ENCODE data around the gene ARIH1. TPM values are rescaled to one million over a fixed set of nuclear protein-coding genes. Genes with fewer than 3 reads are reported as not detected.

The ARIH1 gene
- total and polyA plus RNA-seq, 4 experiments from 2014 or later, result 10.5 to 210 (median 120) TPM

DNA sequence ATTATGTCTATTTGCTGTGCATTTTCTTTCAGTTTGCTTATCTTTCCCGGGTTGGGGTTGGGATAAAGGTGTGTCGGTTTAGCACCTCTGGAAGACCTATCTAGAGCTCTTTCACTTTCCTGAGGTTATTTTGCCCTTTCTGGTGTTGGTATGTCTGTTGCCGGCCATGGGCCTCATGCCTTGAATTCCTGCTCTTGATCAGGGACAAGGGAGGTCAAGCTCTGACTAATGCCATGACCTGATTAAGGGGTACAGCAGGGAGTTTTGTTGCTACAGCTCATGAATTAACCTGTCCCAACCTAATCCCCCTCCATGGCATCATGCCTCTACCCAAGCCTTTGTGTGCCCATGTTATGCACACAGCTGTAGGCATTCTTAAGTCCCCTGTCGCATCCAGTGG, 109.9 kb downstream of the ARIH1 start:
- no peak overlapping the region for H3K4me3 Mint-ChIP-seq
- CTCF ChIA-PET (ENCODE audit: partially characterized antibody), result interaction anchor here (3.7 kb wide), 1 partner anchor 15 kb away, joined by 18 read pairs; no protein-coding TSS in a partner anchor
- no peak overlapping the region for H3K4me3 ChIP-seq (ENCODE audit: low read length in 2 of 2)
- no peaks in the 10 kb centered on the region for H3K27me3 Mint-ChIP-seq
- POLR2A ChIA-PET (ENCODE audit: partially characterized antibody), result no interaction called here
- no peaks in the 10 kb centered on the region for H3K4me1 ChIP-seq (ENCODE audit: insufficient read depth, low read length)
- H3K27me3 ChIP-seq (ENCODE audit: insufficient read depth, low read length), result no peaks in the 10 kb centered on the region
- intact Hi-C loops (cut with micrococcal nuclease), result no loop called here
- H3K9me3 Mint-ChIP-seq, result peaks cover 0 to 3% (median 0%) of the 10 kb centered on the region in 8 donors
- H3K27ac Mint-ChIP-seq, result peak overlapping the region in 2 of 7 donors; percentile 59 to 60
- peaks cover 0 to 11% (median 2%) of the 10 kb centered on the region in 4 donors for H3K4me1 Mint-ChIP-seq
- DNase-seq, result no peak
- H3K36me3 ChIP-seq (ENCODE audit: insufficient read depth, low read length), result peaks cover 38% of the 10 kb centered on the region
- no peak overlapping the region for H3K27ac ChIP-seq (ENCODE audit: low read depth, low read length)
- no peaks in the 10 kb centered on the region for H3K9me3 ChIP-seq (ENCODE audit: control insufficient read depth in 1 of 2, low read length in 2 of 2)
- peaks cover 46 to 76% of the 10 kb centered on the region in 2 donors for H3K36me3 Mint-ChIP-seq

DNA sequence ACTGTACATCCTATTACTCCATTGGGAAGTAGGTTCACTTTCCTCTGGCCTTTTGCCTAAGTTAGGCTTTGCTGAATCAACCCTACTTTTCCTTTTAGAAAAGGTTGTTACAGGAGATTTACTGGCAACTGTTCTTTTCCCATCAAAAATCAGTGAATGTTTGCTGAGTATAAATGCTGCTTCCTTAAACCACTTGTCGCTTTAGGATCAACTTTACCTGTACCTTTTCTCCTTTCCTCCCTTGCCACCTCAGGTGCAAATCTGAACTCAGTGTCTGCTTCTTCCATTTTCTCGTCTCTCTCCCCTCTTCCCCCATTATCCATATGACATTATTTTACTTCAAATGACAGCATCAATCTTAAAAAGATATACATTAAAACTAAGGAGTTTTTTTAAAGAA, 110.9 kb downstream of the ARIH1 start:
- no peak for DNase-seq
- peaks cover 38 to 69% of the 10 kb centered on the region in 2 donors for H3K36me3 Mint-ChIP-seq
- peaks cover 38% of the 10 kb centered on the region for H3K36me3 ChIP-seq (ENCODE audit: insufficient read depth, low read length)
- intact Hi-C loops (cut with micrococcal nuclease), result no loop called here
- POLR2A ChIA-PET (ENCODE audit: partially characterized antibody), result no interaction called here
- no peaks in the 10 kb centered on the region for H3K9me3 Mint-ChIP-seq
- CTCF ChIA-PET (ENCODE audit: partially characterized antibody), result no interaction called here
- no peak overlapping the region for H3K4me3 ChIP-seq (ENCODE audit: low read length in 2 of 2)
- H3K4me1 ChIP-seq (ENCODE audit: insufficient read depth, low read length), result no peaks in the 10 kb centered on the region
- no peaks in the 10 kb centered on the region for H3K27me3 Mint-ChIP-seq
- H3K27ac ChIP-seq (ENCODE audit: low read depth, low read length), result no peak overlapping the region
- H3K4me3 Mint-ChIP-seq, result no peak overlapping the region
- H3K9me3 ChIP-seq (ENCODE audit: control insufficient read depth in 1 of 2, low read length in 2 of 2), result no peaks in the 10 kb centered on the region
- H3K27me3 ChIP-seq (ENCODE audit: insufficient read depth, low read length), result no peaks in the 10 kb centered on the region
- peak overlapping the region in 1 of 7 donors; percentile 21 for H3K27ac Mint-ChIP-seq
- peaks cover 0 to 11% (median 2%) of the 10 kb centered on the region in 4 donors for H3K4me1 Mint-ChIP-seq

DNA sequence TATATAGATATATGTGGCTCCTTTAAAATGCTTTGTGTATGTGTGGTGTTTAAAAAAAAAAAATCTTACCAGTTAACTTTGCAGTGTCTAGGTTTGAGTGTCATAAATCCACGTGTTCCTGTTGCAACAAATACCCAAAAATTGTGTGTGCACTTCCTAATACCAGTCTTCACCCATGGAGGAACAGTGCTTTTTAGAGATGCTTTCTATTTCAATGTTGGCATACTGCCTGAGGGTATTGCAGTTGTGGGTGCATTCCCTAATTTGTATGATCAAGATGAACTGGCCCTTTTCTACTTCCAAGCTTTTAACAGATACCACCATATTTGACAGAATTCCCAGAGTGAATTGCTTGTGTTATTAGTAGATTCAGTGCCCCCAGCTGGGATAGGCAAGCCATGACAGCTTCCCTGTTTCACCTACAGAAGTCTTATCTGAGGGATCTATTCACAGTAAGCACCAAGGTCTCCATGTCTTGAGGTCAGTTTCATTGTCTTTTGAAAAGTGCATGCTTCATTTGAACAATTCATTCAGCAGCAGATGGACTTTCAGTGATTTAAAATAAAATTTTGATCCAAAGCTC, 111.4 kb downstream of the ARIH1 start:
- Mint-ChIP-seq H3K9me3 (no peaks in the 10 kb centered on the region), H3K4me3 (no peak overlapping the region), H3K27me3 (no peaks in the 10 kb centered on the region), H3K4me1 (peaks cover 0 to 11% (median 2%) of the 10 kb centered on the region in 4 donors), H3K27ac (peak overlapping the region in 2 of 7 donors; percentile 21), H3K36me3 (peaks cover 35 to 64% of the 10 kb centered on the region in 2 donors)
- CTCF ChIA-PET (ENCODE audit: partially characterized antibody), result interaction anchor here (1.3 kb wide), 1 partner anchor 14 kb away, joined by 4 read pairs; no protein-coding TSS in a partner anchor
- H3K27me3 ChIP-seq (ENCODE audit: insufficient read depth, low read length), result no peaks in the 10 kb centered on the region
- peaks cover 37% of the 10 kb centered on the region for H3K36me3 ChIP-seq (ENCODE audit: insufficient read depth, low read length)
- H3K9me3 ChIP-seq (ENCODE audit: control insufficient read depth in 1 of 2, low read length in 2 of 2), result no peaks in the 10 kb centered on the region
- no peak overlapping the region for H3K4me3 ChIP-seq (ENCODE audit: low read length in 2 of 2)
- H3K4me1 ChIP-seq (ENCODE audit: insufficient read depth, low read length), result no peaks in the 10 kb centered on the region
- DNase-seq, result no peak
- intact Hi-C loops (cut with micrococcal nuclease), result no loop called here
- POLR2A ChIA-PET (ENCODE audit: partially characterized antibody), result no interaction called here
- no peak overlapping the region for H3K27ac ChIP-seq (ENCODE audit: low read depth, low read length)

DNA sequence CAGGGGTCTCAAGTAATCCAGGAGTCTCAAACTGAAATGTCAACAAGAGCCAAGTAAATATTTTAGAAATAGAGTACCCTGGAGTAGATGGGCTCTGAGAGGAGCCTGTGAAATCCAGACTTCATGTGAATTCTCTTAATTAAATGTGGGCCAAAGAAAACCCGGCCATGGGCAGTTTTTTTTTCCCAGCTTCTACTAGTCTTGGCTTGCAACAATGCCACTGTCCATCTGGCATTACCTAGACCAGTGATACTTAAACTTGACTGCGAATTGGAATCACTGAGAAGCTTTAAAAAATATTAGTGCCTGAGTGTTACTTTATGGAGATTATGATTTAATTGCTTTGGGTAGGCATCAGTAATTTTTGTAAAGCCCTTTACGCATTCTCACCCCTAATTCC, 114.0 kb downstream of the ARIH1 start:
- Histone ChIP-seq H3K9me3 (ENCODE audit: control insufficient read depth in 1 of 2, low read length in 2 of 2) (no peaks in the 10 kb centered on the region), H3K36me3 (ENCODE audit: insufficient read depth, low read length) (peaks cover 16% of the 10 kb centered on the region), H3K27me3 (ENCODE audit: insufficient read depth, low read length) (no peaks in the 10 kb centered on the region), H3K4me1 (ENCODE audit: insufficient read depth, low read length) (no peaks in the 10 kb centered on the region), H3K4me3 (ENCODE audit: low read length in 2 of 2) (no peak overlapping the region), H3K27ac (ENCODE audit: low read depth, low read length) (no peak overlapping the region)
- Mint-ChIP-seq H3K27me3 (no peaks in the 10 kb centered on the region), H3K9me3 (no peaks in the 10 kb centered on the region), H3K27ac (no peak overlapping the region), H3K4me3 (no peak overlapping the region), H3K36me3 (peaks cover 15 to 40% of the 10 kb centered on the region in 2 donors), H3K4me1 (peaks cover 0 to 11% (median 2%) of the 10 kb centered on the region in 4 donors)
- ChIA-PET POLR2A (ENCODE audit: partially characterized antibody) (no interaction called here), CTCF (ENCODE audit: partially characterized antibody) (interaction anchor here (0.8 to 3.6 kb wide), 2 partner anchors 11 to 12 kb away, joined by 5 to 34 read pairs; no protein-coding TSS in a partner anchor)
- intact Hi-C loops (cut with micrococcal nuclease), result no loop called here
- no peak for DNase-seq

DNA sequence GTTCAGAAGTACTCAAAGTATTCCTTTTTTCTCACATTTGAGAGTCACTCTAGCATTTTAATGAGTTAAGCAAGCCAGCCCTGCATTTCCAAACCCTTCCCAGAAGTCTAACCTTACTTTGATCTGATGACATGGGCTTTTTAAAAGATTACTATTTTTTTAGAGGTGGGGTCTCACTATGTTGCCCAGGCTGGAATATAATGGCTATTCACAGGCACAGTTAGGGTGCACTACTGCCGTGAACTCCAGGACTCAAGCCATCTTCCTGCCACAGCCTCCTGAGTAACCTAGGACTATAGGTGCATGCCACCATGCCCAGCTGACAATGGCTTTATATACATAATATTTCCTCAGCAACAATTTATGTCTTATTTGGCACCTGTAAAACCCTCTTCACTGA, 116.3 kb downstream of the ARIH1 start:
- peak overlapping the region in 2 of 7 donors; percentile 16 to 50 for H3K27ac Mint-ChIP-seq
- Histone ChIP-seq H3K36me3 (ENCODE audit: insufficient read depth, low read length) (no peaks in the 10 kb centered on the region), H3K4me1 (ENCODE audit: insufficient read depth, low read length) (no peaks in the 10 kb centered on the region), H3K27me3 (ENCODE audit: insufficient read depth, low read length) (no peaks in the 10 kb centered on the region), H3K9me3 (ENCODE audit: control insufficient read depth in 1 of 2, low read length in 2 of 2) (no peaks in the 10 kb centered on the region), H3K27ac (ENCODE audit: low read depth, low read length) (no peak overlapping the region), H3K4me3 (ENCODE audit: low read length in 2 of 2) (no peak overlapping the region)
- no peak overlapping the region for H3K4me3 Mint-ChIP-seq
- no peak for DNase-seq
- ChIA-PET CTCF (ENCODE audit: partially characterized antibody) (interaction anchor here (1.3 to 3.6 kb wide), 2 partner anchors 8 to 11 kb away, joined by 4 to 34 read pairs; no protein-coding TSS in a partner anchor), POLR2A (ENCODE audit: partially characterized antibody) (interaction anchor here (0.9 kb wide), 1 partner anchor 10 kb away, joined by 3 read pairs; no protein-coding TSS in a partner anchor)
- no peaks in the 10 kb centered on the region for H3K9me3 Mint-ChIP-seq
- peaks cover 0 to 7% (median 2%) of the 10 kb centered on the region in 4 donors for H3K4me1 Mint-ChIP-seq
- intact Hi-C loops (cut with micrococcal nuclease), result no loop called here
- peaks cover 3 to 18% of the 10 kb centered on the region in 2 donors for H3K36me3 Mint-ChIP-seq
- no peaks in the 10 kb centered on the region for H3K27me3 Mint-ChIP-seq

DNA sequence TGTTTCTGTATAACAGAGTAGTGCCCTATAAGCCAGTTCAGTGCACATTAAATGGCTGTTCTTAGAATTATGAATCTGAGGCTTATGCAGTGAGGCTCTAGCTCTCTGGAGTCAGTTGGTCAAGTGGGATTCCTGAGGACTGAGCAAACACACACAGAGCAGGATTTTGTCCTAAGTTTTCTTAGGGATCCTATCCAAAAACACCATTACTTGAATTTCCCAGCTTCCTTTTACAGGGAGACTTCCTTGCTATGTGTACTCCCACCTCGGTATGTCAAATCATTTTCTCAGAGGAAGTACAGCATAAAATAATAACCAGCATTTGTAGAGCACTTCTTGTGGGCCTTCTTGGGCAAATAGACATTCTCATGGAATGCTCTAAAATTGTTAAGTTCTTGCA, 117.2 kb downstream of the ARIH1 start:
- POLR2A ChIA-PET (ENCODE audit: partially characterized antibody), result no interaction called here
- intact Hi-C loops (cut with micrococcal nuclease), result no loop called here
- Histone ChIP-seq H3K27me3 (ENCODE audit: insufficient read depth, low read length) (no peaks in the 10 kb centered on the region), H3K4me1 (ENCODE audit: insufficient read depth, low read length) (no peaks in the 10 kb centered on the region), H3K9me3 (ENCODE audit: control insufficient read depth in 1 of 2, low read length in 2 of 2) (no peaks in the 10 kb centered on the region), H3K4me3 (ENCODE audit: low read length in 2 of 2) (no peak overlapping the region), H3K36me3 (ENCODE audit: insufficient read depth, low read length) (no peaks in the 10 kb centered on the region), H3K27ac (ENCODE audit: low read depth, low read length) (no peak overlapping the region)
- no peak for DNase-seq
- no peaks in the 10 kb centered on the region for H3K9me3 Mint-ChIP-seq
- CTCF ChIA-PET (ENCODE audit: partially characterized antibody), result interaction anchor here (3.6 kb wide), 1 partner anchor 8 kb away, joined by 34 read pairs; no protein-coding TSS in a partner anchor
- peaks cover 3 to 10% of the 10 kb centered on the region in 2 donors for H3K36me3 Mint-ChIP-seq
- no peaks in the 10 kb centered on the region for H3K27me3 Mint-ChIP-seq
- H3K4me3 Mint-ChIP-seq, result no peak overlapping the region
- peaks cover 0 to 5% (median 2%) of the 10 kb centered on the region in 4 donors for H3K4me1 Mint-ChIP-seq
- peak overlapping the region in 1 of 7 donors; percentile 4 for H3K27ac Mint-ChIP-seq

DNA sequence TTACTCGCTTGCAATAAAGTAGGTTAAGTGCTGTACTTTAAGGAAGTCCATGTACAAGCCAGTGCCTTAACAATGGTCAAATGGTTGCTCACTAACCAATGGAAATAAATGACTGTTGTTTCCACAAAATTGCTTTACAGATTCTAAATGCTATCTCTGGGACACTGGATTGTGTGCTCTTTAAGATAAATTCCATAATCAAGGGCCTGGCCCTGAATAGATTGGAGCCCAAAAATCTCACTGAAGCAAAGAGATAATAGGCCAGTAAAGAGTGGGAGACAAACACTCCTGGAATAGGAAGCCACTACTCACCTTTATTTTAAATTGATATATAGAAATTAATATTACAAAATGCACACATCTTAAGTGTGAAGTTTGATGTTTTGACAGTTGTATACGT, 118.0 kb downstream of the ARIH1 start:
- intact Hi-C loops (cut with micrococcal nuclease), result no loop called here
- Histone ChIP-seq H3K27me3 (ENCODE audit: insufficient read depth, low read length) (no peaks in the 10 kb centered on the region), H3K4me3 (ENCODE audit: low read length in 2 of 2) (no peak overlapping the region), H3K4me1 (ENCODE audit: insufficient read depth, low read length) (no peaks in the 10 kb centered on the region), H3K9me3 (ENCODE audit: control insufficient read depth in 1 of 2, low read length in 2 of 2) (no peaks in the 10 kb centered on the region), H3K27ac (ENCODE audit: low read depth, low read length) (no peak overlapping the region), H3K36me3 (ENCODE audit: insufficient read depth, low read length) (no peaks in the 10 kb centered on the region)
- CTCF ChIA-PET (ENCODE audit: partially characterized antibody), result no interaction called here
- H3K4me1 Mint-ChIP-seq, result peaks cover 0 to 5% (median 2%) of the 10 kb centered on the region in 4 donors
- DNase-seq, result no peak
- H3K9me3 Mint-ChIP-seq, result no peaks in the 10 kb centered on the region
- H3K4me3 Mint-ChIP-seq, result no peak overlapping the region
- POLR2A ChIA-PET (ENCODE audit: partially characterized antibody), result no interaction called here
- H3K27ac Mint-ChIP-seq, result peak overlapping the region in 1 of 7 donors; percentile 65
- no peaks in the 10 kb centered on the region for H3K27me3 Mint-ChIP-seq
- peaks cover 3 to 6% of the 10 kb centered on the region in 2 donors for H3K36me3 Mint-ChIP-seq

All from CD4-positive, alpha-beta memory T cell (primary cell).